Measurements from ENCODE around the gene STAT5A.
A peak's percentile ranks its signal among the peaks of the same experiment; 100 is the strongest.

The STAT5A gene

DNA sequence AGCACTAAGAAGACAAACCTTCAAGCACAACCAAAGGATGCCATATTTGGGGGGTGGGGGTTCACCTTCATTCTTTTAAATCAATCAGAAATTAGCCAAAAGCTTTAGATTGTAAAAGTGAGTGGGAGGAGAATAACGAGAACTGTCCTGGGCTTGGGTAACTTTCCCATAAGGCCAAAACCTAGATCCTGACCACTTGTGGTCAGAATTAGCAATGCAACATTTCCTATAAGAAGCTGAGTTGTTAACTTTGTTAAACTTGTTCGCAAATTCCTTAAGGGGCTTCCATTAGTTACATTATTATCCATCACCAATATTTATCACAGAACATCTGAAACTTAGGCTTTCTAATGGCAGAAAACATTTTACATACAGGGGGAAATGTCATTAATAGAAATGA, 37.2 kb upstream of the STAT5A start:
- H4K8ac ChIP-seq (ENCODE audit: low read length) = no peak overlapping the region
- no peak overlapping the region for H3K23ac ChIP-seq (ENCODE audit: low read length in 2 of 2)
- no peaks in the 10 kb centered on the region for H3K36me3 ChIP-seq (ENCODE audit: control insufficient read depth in 1 of 2, insufficient read depth in 2 of 2, low read depth in 1 of 2, low read length in 2 of 2)
- no peak overlapping the region for H2BK5ac ChIP-seq (ENCODE audit: low read depth, low read length, poor library complexity, severe bottlenecking)
- H2BK120ac ChIP-seq (ENCODE audit: low read depth, low read length) = no peak overlapping the region
- no peak overlapping the region for H3K14ac ChIP-seq (ENCODE audit: low read length in 2 of 2)
- H3K9ac ChIP-seq (ENCODE audit: low read length) = no peak overlapping the region
- no peak overlapping the region for H3K4me3 ChIP-seq (ENCODE audit: insufficient read depth in 1 of 2, low read depth in 1 of 2, low read length in 2 of 2)
- H2AFZ ChIP-seq (ENCODE audit: low read depth, low read length) = no peak overlapping the region
- no peak overlapping the region for H4K91ac ChIP-seq (ENCODE audit: low read length)
- no peak overlapping the region for H2BK15ac ChIP-seq (ENCODE audit: low read depth, poor library complexity, severe bottlenecking)
- H3K9me3 ChIP-seq (ENCODE audit: control insufficient read depth, low read length) = no peaks in the 10 kb centered on the region
- peaks cover 6% of the 10 kb centered on the region for H3K4me1 ChIP-seq (ENCODE audit: control insufficient read depth, insufficient read depth, low read depth, low read length)
- no peak overlapping the region for H3K27ac ChIP-seq (ENCODE audit: low read length, poor library complexity, severe bottlenecking)
- WGBS = 60% methylated on average over 1 of the region's 2 CpGs
- H2BK12ac ChIP-seq (ENCODE audit: low read length in 2 of 2) = no peak overlapping the region
- H3K79me1 ChIP-seq (replicated peaks; ENCODE audit: low read length, poor library complexity, severe bottlenecking) = peaks cover 21% of the 10 kb centered on the region
- H2AK5ac ChIP-seq (ENCODE audit: low read length, severe bottlenecking) = no peak overlapping the region
- no peak for DNase-seq
- H3K18ac ChIP-seq (ENCODE audit: low read depth in 1 of 2, low read length in 2 of 2) = no peak overlapping the region
- no peaks in the 10 kb centered on the region for H3K27me3 ChIP-seq (ENCODE audit: control insufficient read depth in 1 of 2, insufficient read depth in 1 of 2, low read length in 2 of 2)
- no peak overlapping the region for H3K4ac ChIP-seq (ENCODE audit: low read depth in 1 of 2, low read length in 2 of 2)
- H3K4me2 ChIP-seq (ENCODE audit: low read length, poor library complexity, severe bottlenecking) = no peak overlapping the region

DNA sequence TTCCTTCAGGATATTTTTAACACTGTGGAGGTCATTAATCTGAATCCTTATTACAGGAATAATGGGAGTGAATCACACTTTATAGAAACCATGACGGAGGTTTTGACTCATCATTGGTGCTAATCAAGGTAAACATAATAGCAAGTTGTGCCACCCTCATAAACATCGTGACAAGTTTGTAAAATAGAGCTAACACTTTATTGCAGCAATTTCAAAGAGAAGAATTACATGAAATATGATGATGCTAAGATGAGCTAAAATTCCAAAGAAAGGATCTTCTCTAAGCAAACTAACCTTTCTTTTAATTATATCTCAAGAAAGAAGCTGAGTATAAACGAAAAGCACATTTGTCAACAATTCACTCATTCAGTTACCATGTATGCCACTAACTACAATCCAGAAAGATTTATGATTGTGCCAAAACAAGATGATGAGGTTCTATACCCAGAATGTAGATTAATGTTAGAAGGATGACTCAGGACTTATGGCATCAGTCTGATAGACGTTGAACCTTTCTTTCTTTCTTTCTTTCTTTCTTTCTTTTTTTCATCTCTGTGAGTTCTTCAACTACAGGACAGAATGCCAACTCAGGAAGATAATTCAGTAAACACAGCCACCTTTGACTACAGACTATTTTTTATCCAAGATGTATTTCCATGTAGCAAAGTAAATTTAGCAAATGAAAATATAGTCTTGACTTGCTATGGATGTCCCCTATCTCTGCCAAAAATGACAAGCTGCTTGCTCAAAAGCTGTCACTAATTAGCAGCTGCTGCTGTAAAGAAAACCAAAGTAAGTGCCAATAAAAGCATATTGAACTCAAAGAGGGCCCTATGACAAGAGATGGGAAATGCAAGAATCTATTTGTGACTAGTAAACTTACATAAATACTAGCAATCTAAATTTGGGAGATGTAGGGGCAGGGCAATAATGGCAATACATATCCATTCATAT, 35.4 kb upstream of the STAT5A start:
- 53% methylated on average over 3 of the region's 4 CpGs for WGBS
- Histone ChIP-seq H3K27me3 (ENCODE audit: control insufficient read depth in 1 of 2, insufficient read depth in 1 of 2, low read length in 2 of 2) (no peaks in the 10 kb centered on the region), H3K14ac (ENCODE audit: low read length in 2 of 2) (no peak overlapping the region)

DNA sequence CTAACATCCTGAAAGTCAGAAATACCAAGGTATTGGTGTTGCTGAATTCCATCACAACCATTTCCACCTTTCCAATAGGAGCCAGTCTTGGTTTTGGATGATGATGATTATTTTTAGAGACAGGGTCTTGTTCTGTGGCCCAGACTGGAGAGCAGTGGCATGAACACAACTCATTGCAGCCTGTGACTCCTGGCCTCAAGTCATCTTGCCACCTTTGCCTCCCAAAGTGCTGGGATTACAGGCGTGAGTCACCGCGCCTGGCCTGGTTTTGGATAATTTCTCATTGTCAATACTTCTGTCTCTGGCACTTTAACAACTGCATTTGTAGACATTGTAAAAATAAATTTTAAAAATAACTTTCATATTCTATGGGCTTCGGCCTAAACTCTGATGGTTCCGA, 34.7 kb upstream of the STAT5A start:
- Histone ChIP-seq H3K9me3 (ENCODE audit: control insufficient read depth, low read length) (no peaks in the 10 kb centered on the region), H3K9ac (ENCODE audit: low read length) (no peak overlapping the region), H3K27ac (ENCODE audit: low read length, poor library complexity, severe bottlenecking) (no peak overlapping the region), H2AK5ac (ENCODE audit: low read length, severe bottlenecking) (no peak overlapping the region), H3K4me3 (ENCODE audit: insufficient read depth in 1 of 2, low read depth in 1 of 2, low read length in 2 of 2) (no peak overlapping the region), H3K14ac (ENCODE audit: low read length in 2 of 2) (no peak overlapping the region), H2BK15ac (ENCODE audit: low read depth, poor library complexity, severe bottlenecking) (no peak overlapping the region), H3K4me1 (ENCODE audit: control insufficient read depth, insufficient read depth, low read depth, low read length) (peaks cover 5% of the 10 kb centered on the region), H2BK120ac (ENCODE audit: low read depth, low read length) (no peak overlapping the region), H3K4ac (ENCODE audit: low read depth in 1 of 2, low read length in 2 of 2) (no peak overlapping the region), H3K23ac (ENCODE audit: low read length in 2 of 2) (no peak overlapping the region), H3K36me3 (ENCODE audit: control insufficient read depth in 1 of 2, insufficient read depth in 2 of 2, low read depth in 1 of 2, low read length in 2 of 2) (no peaks in the 10 kb centered on the region), H4K91ac (ENCODE audit: low read length) (no peak overlapping the region), H3K79me1 (replicated peaks; ENCODE audit: low read length, poor library complexity, severe bottlenecking) (peaks cover 13% of the 10 kb centered on the region), H3K18ac (ENCODE audit: low read depth in 1 of 2, low read length in 2 of 2) (no peak overlapping the region), H2BK5ac (ENCODE audit: low read depth, low read length, poor library complexity, severe bottlenecking) (no peak overlapping the region), H2AFZ (ENCODE audit: low read depth, low read length) (no peak overlapping the region), H2BK12ac (ENCODE audit: low read length in 2 of 2) (no peak overlapping the region), H4K8ac (ENCODE audit: low read length) (no peak overlapping the region), H3K27me3 (ENCODE audit: control insufficient read depth in 1 of 2, insufficient read depth in 1 of 2, low read length in 2 of 2) (no peaks in the 10 kb centered on the region), H3K4me2 (ENCODE audit: low read length, poor library complexity, severe bottlenecking) (no peak overlapping the region)
- 83% methylated on average over 3 of the region's 5 CpGs for WGBS
- no peak for DNase-seq

More for the DNA sequence above, 35.4 kb upstream of the STAT5A start:
- Histone ChIP-seq H3K9ac (ENCODE audit: low read length) (no peak overlapping the region), H3K9me3 (ENCODE audit: control insufficient read depth, low read length) (no peaks in the 10 kb centered on the region), H2BK15ac (ENCODE audit: low read depth, poor library complexity, severe bottlenecking) (no peak overlapping the region), H4K91ac (ENCODE audit: low read length) (no peak overlapping the region), H3K4me1 (ENCODE audit: control insufficient read depth, insufficient read depth, low read depth, low read length) (peaks cover 6% of the 10 kb centered on the region), H3K4ac (ENCODE audit: low read depth in 1 of 2, low read length in 2 of 2) (no peak overlapping the region), H4K8ac (ENCODE audit: low read length) (no peak overlapping the region), H3K79me1 (replicated peaks; ENCODE audit: low read length, poor library complexity, severe bottlenecking) (peaks cover 17% of the 10 kb centered on the region), H2AFZ (ENCODE audit: low read depth, low read length) (no peak overlapping the region), H3K18ac (ENCODE audit: low read depth in 1 of 2, low read length in 2 of 2) (no peak overlapping the region), H3K4me3 (ENCODE audit: insufficient read depth in 1 of 2, low read depth in 1 of 2, low read length in 2 of 2) (no peak overlapping the region), H2BK120ac (ENCODE audit: low read depth, low read length) (no peak overlapping the region), H2BK12ac (ENCODE audit: low read length in 2 of 2) (no peak overlapping the region), H2BK5ac (ENCODE audit: low read depth, low read length, poor library complexity, severe bottlenecking) (no peak overlapping the region), H3K27ac (ENCODE audit: low read length, poor library complexity, severe bottlenecking) (no peak overlapping the region), H3K4me2 (ENCODE audit: low read length, poor library complexity, severe bottlenecking) (no peak overlapping the region), H2AK5ac (ENCODE audit: low read length, severe bottlenecking) (no peak overlapping the region), H3K36me3 (ENCODE audit: control insufficient read depth in 1 of 2, insufficient read depth in 2 of 2, low read depth in 1 of 2, low read length in 2 of 2) (no peaks in the 10 kb centered on the region), H3K23ac (ENCODE audit: low read length in 2 of 2) (no peak overlapping the region)
- peak; percentile 51 for DNase-seq

DNA sequence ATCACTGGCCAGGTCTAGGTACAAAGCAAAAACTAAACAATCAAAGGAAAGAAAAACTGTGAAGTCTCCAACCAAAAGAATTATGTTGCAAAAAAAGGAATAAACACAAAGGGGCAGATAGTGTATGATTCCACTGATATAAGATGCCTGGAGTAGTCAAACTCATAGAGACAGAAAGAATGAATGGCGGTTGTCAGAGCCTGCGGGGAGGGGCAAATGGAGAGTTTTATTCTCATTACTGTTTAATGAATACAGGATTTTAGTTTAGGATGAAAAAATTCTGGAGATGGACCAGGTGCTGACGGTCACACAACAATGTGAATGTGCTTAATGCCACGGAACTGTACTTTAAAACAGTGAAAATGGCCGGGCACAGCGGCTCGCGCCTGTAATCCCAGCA, 32.9 kb upstream of the STAT5A start:
- H3K79me1 ChIP-seq (replicated peaks; ENCODE audit: low read length, poor library complexity, severe bottlenecking) = peaks cover 16% of the 10 kb centered on the region
- H3K4ac ChIP-seq (ENCODE audit: low read depth in 1 of 2, low read length in 2 of 2) = no peak overlapping the region
- H2BK15ac ChIP-seq (ENCODE audit: low read depth, poor library complexity, severe bottlenecking) = no peak overlapping the region
- H3K14ac ChIP-seq (ENCODE audit: low read length in 2 of 2) = no peak overlapping the region
- H4K8ac ChIP-seq (ENCODE audit: low read length) = no peak overlapping the region
- no peak overlapping the region for H4K91ac ChIP-seq (ENCODE audit: low read length)
- no peak overlapping the region for H3K4me3 ChIP-seq (ENCODE audit: insufficient read depth in 1 of 2, low read depth in 1 of 2, low read length in 2 of 2)
- H3K27me3 ChIP-seq (ENCODE audit: control insufficient read depth in 1 of 2, insufficient read depth in 1 of 2, low read length in 2 of 2) = no peaks in the 10 kb centered on the region
- no peak overlapping the region for H3K23ac ChIP-seq (ENCODE audit: low read length in 2 of 2)
- peaks cover 5% of the 10 kb centered on the region for H3K4me1 ChIP-seq (ENCODE audit: control insufficient read depth, insufficient read depth, low read depth, low read length)
- H2BK12ac ChIP-seq (ENCODE audit: low read length in 2 of 2) = no peak overlapping the region
- no peak overlapping the region for H2AFZ ChIP-seq (ENCODE audit: low read depth, low read length)
- H3K4me2 ChIP-seq (ENCODE audit: low read length, poor library complexity, severe bottlenecking) = no peak overlapping the region
- H3K9me3 ChIP-seq (ENCODE audit: control insufficient read depth, low read length) = no peaks in the 10 kb centered on the region
- no peaks in the 10 kb centered on the region for H3K36me3 ChIP-seq (ENCODE audit: control insufficient read depth in 1 of 2, insufficient read depth in 2 of 2, low read depth in 1 of 2, low read length in 2 of 2)
- no peak overlapping the region for H2BK5ac ChIP-seq (ENCODE audit: low read depth, low read length, poor library complexity, severe bottlenecking)
- over 99% methylated on average over 8 of the region's 8 CpGs for WGBS
- no peak for DNase-seq
- no peak overlapping the region for H2BK120ac ChIP-seq (ENCODE audit: low read depth, low read length)
- H3K27ac ChIP-seq (ENCODE audit: low read length, poor library complexity, severe bottlenecking) = peak overlapping the region; percentile 44
- peak overlapping the region; percentile 52 for H2AK5ac ChIP-seq (ENCODE audit: low read length, severe bottlenecking)
- H3K18ac ChIP-seq (ENCODE audit: low read depth in 1 of 2, low read length in 2 of 2) = no peak overlapping the region
- no peak overlapping the region for H3K9ac ChIP-seq (ENCODE audit: low read length)

All from mesenchymal stem cell (in vitro differentiated cells and primary cell).